Spleen (tissue), 11 donors: ENCODE results near the gene FGGY. TPM values are rescaled to one million over a fixed set of nuclear protein-coding genes. Genes with fewer than 3 reads are reported as not detected.

Experiments
- DNase-seq: peaks from one replicate; pipeline ENCODE4 v3.0.0-alpha.2; 2020
- H3K27ac ChIP-seq, 8 donors: fragments of 200-600 bp; sonication (generic) in 7 of 8; 1 replicate in 4 of 8; 2 replicates in 4 of 8; pipeline versions ENCODE4 v1.5.0 to v1.8.0; 2016 to 2021; ENCODE audit warnings: inconsistent platforms in 4 of 8, mild to moderate bottlenecking in 4 of 8, moderate library complexity in 1 of 8
- H3K27me3 ChIP-seq, 7 donors: fragments of 200-600 bp; sonication (generic) in 6 of 7; replicated peaks in 1 of 7; 1 replicate in 4 of 7; 2 replicates in 3 of 7; pipeline versions ENCODE4 v1.5.0 to v1.8.0; 2016 to 2021; ENCODE audit warnings: inconsistent platforms in 3 of 7, mild to moderate bottlenecking in 1 of 7
- H3K36me3 ChIP-seq, 6 donors: fragments of 200-600 bp; sonication (generic) in 5 of 6; 1 replicate in 4 of 6; 2 replicates in 2 of 6; pipeline versions ENCODE4 v1.5.0 to v1.8.0; 2016 to 2021; ENCODE audit warnings: inconsistent platforms in 2 of 6
- H3K4me1 ChIP-seq, 6 donors: fragments of 200-600 bp; sonication (generic) in 5 of 6; 1 replicate in 3 of 6; 2 replicates in 3 of 6; pipeline versions ENCODE4 v1.5.0 to v1.8.0; 2016 to 2021; ENCODE audit warnings: inconsistent platforms in 3 of 6
- H3K4me3 ChIP-seq, 8 donors: fragments of 200-600 bp; sonication (generic) in 7 of 8; 1 replicate in 4 of 8; 2 replicates in 4 of 8; pipeline versions ENCODE4 v1.5.0 to v1.8.0; 2016 to 2021; ENCODE audit warnings: inconsistent platforms in 4 of 8, mild to moderate bottlenecking in 4 of 8, moderate library complexity in 2 of 8
- H3K9me3 ChIP-seq, 8 donors: fragments of 200-600 bp; sonication (generic) in 7 of 8; 1 replicate in 4 of 8; 2 replicates in 4 of 8; pipeline versions ENCODE4 v1.5.0 to v1.8.0; 2016 to 2021; ENCODE audit warnings: inconsistent platforms in 4 of 8
- POLR2A ChIP-seq, 3 donors: fragments of 450-650 bp; IDR thresholded peaks; one replicate each; pipeline ENCODE4 v1.5.1; 2017; ENCODE audit warnings: antibody characterized with exemption in 3 of 3, mild to moderate bottlenecking in 1 of 3
- POLR2AphosphoS5 ChIP-seq, 3 donors: sonication (generic); formaldehyde crosslinking; IDR thresholded peaks; one replicate each; pipeline ENCODE4 v1.5.1; 2017; ENCODE audit warnings: antibody characterized with exemption in 3 of 3
- WGBS, 5 donors: extraction: QIAGEN DNeasy Blood & Tissue Kit in 3 of 5; methylation state at CpG; one replicate each; pipeline versions ENCODE4 v1.1.5 to v1.1.7; 2013 to 2018; 5-methylcytosine and 5-hydroxymethylcytosine counted together
- intact Hi-C: fragments of 100-400 bp; cut with DNase I; formaldehyde crosslinking; loops from one replicate; pipeline ENCODE4 v1.15.0; 2023; ENCODE audit warnings: low total_unique reads
- polyA plus RNA-seq, 3 donors: library from polyadenylated mRNA; stranded (reverse); fragments of 200-250 nt; gene quantifications; one replicate each; pipeline ENCODE4 v1.2.1, GENCODE V29; 2013
- total RNA-seq, 7 donors: library from RNA; depleted of rRNA in 3 of 7; stranded (reverse); fragments of >200 nt in 3 of 7; fragmentation: NEBNext Ultra II Directional in 4 of 7; extraction: Animal tissue kit (Norgen Biotek cat#: 25700) in 4 of 7; gene quantifications; one replicate each; pipeline versions ENCODE4 v1.1.0 to v1.2.1, GENCODE V29; 2016 to 2021
- TF ChIP-seq, protein P1 (sequence below), 11 experiments: fragments of 200-600 bp in 7 of 11; fragments of 450-650 bp in 4 of 11; sonication (generic) in 4 of 11; IDR thresholded peaks in 8 of 11; conservative IDR thresholded peaks in 3 of 11; 1 replicate in 7 of 11; 2 replicates in 4 of 11; pipeline versions ENCODE4 v1.4.0 to v1.8.0; 2016 to 2021; ENCODE audit warnings: antibody characterized with exemption in 11 of 11, inconsistent platforms in 4 of 11, mild to moderate bottlenecking in 1 of 11
- donor health status: healthy with polysubstance abuse.
- donor health status: DM: no; HTN: no; CAD: no; lungs with moderate emphysema.
- donor health status: DM: no; HTN: no; CAD: no.
- donor health status: Bipolar disorder and iron deficiency.
- donor health status: healthy.
- donor health status: DM: no; HTN: no; CAD: no.
- donor health status: DM: yes; HTN: yes; CAD: no.

FGGY gene
- total and polyA plus RNA-seq, 10 donors, result 1.7 to 27.8 (median 13.2) TPM

DNA sequence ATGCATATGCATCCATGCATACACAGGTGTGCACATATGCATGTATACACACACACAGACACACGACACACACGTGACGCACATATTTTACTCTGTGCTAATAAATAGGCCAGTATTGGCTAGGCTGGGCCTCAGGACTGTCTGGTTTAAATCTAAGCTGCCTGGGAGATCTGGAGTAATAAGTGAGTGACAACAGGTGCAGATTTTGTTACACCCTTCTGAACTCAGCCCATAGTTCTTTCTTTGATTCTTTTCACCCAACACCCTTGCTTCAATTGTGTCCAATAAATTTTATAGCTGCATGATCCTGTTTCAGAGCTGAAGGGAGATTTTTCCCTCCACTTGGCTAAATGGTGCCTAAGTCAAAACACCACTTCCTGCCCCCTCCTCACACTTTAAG is 132.8 kb downstream of the FGGY start:
- H3K4me3 ChIP-seq, result no peak overlapping the region
- no peaks in the 10 kb centered on the region for H3K9me3 ChIP-seq
- WGBS, 5 donors, result 93 to 100% (median 96%) methylated on average over 3 of the region's 3 CpGs
- DNase-seq, result no peak
- no peaks in the 10 kb centered on the region for H3K4me1 ChIP-seq
- intact Hi-C loops, result no loop called here
- H3K27me3 ChIP-seq, result no peaks in the 10 kb centered on the region
- TF ChIP-seq POLR2AphosphoS5 (IDR thresholded peaks at IDR 0.05), result no peak
- TF ChIP-seq, protein P1, sequence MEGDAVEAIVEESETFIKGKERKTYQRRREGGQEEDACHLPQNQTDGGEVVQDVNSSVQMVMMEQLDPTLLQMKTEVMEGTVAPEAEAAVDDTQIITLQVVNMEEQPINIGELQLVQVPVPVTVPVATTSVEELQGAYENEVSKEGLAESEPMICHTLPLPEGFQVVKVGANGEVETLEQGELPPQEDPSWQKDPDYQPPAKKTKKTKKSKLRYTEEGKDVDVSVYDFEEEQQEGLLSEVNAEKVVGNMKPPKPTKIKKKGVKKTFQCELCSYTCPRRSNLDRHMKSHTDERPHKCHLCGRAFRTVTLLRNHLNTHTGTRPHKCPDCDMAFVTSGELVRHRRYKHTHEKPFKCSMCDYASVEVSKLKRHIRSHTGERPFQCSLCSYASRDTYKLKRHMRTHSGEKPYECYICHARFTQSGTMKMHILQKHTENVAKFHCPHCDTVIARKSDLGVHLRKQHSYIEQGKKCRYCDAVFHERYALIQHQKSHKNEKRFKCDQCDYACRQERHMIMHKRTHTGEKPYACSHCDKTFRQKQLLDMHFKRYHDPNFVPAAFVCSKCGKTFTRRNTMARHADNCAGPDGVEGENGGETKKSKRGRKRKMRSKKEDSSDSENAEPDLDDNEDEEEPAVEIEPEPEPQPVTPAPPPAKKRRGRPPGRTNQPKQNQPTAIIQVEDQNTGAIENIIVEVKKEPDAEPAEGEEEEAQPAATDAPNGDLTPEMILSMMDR (IDR thresholded peaks at IDR 0.05 in 8 of 11, conservative IDR thresholded peaks at IDR 0.05 in 3 of 11), result no peak
- no peak for TF ChIP-seq POLR2A (IDR thresholded peaks at IDR 0.05)
- no peaks in the 10 kb centered on the region for H3K36me3 ChIP-seq
- no peak overlapping the region for H3K27ac ChIP-seq

- Histone ChIP-seq H3K4me1 (peaks cover 0 to 4% (median 0%) of the 10 kb centered on the region in 6 donors), H3K9me3 (no peaks in the 10 kb centered on the region), H3K27ac (no peak overlapping the region), H3K27me3 (no peaks in the 10 kb centered on the region), H3K36me3 (no peaks in the 10 kb centered on the region), H3K4me3 (no peak overlapping the region)
- 82 to 97% (median 93%) methylated on average over 3 of the region's 3 CpGs for WGBS, 5 donors
- TF ChIP-seq, protein P1 (IDR thresholded peaks at IDR 0.05 in 8 of 11, conservative IDR thresholded peaks at IDR 0.05 in 3 of 11), result no peak
- TF ChIP-seq POLR2A (IDR thresholded peaks at IDR 0.05), result no peak
- no peak for TF ChIP-seq POLR2AphosphoS5 (IDR thresholded peaks at IDR 0.05)
- intact Hi-C loops, result no loop called here
- DNase-seq, result no peak
Observed at GRCh38 chr1:59431566-59432294, 134.8 kb downstream of the FGGY start.

DNA sequence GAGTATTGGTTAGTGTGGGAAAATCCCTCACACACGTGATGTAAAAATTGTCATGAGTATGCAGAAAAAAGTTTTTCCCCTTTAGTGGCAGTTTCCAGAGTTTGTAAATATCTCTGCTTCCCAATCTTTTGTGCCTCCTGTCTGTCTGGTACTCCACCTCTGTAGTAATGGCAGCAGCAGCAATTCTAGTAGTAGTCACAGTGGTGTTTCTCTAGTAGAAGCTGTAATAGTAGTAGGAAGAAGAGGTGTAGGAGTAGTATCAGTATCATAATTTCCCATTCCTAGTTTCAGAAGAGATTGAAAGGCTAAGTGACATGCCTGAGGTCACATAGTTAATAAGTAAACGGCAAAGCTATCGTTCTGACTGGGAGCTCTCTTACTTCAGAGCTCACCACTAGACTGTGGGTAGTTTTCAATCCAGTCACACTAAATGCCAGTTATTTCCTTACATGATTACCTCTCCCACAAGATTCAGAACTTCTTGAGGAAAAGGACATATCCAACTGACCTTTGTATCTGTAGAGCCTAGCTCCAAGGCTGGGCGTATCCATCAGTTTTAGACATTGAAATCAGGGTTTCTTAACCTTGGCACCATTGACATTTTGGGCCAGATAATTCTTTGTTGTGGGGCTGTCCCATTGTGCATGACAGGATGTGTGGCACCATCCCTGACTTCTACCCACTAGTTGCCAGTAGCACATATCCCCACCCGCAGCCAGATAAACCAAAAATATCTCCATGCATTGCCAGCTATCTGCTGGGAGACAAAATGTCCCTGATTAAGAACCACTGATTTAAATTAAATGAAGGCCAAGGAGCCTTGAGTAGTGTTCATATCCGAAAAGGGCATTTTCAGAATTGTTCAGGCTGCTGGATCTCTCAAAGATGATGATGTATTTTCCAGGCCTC is 135.9 kb downstream of the FGGY start:
- H3K4me3 ChIP-seq, result no peak overlapping the region
- DNase-seq, result no peak
- H3K9me3 ChIP-seq, result no peaks in the 10 kb centered on the region
- H3K4me1 ChIP-seq, result peaks cover 0 to 4% (median 0%) of the 10 kb centered on the region in 6 donors
- intact Hi-C loops, result no loop called here
- H3K27ac ChIP-seq, result no peak overlapping the region
- no peaks in the 10 kb centered on the region for H3K27me3 ChIP-seq
- H3K36me3 ChIP-seq, result no peaks in the 10 kb centered on the region
- WGBS, 5 donors, result 67 to 79% (median 72%) methylated on average over 6 of the region's 6 CpGs
- TF ChIP-seq, protein P1 (IDR thresholded peaks at IDR 0.05 in 8 of 11, conservative IDR thresholded peaks at IDR 0.05 in 3 of 11), result no peak
- TF ChIP-seq POLR2A (IDR thresholded peaks at IDR 0.05) (no peak), POLR2AphosphoS5 (IDR thresholded peaks at IDR 0.05) (no peak)

GRCh38 chr1:59433440-59433813 is 136.5 kb downstream of the FGGY start:
- Histone ChIP-seq H3K4me1 (peaks cover 0 to 4% (median 0%) of the 10 kb centered on the region in 6 donors), H3K27ac (no peak overlapping the region), H3K36me3 (no peaks in the 10 kb centered on the region), H3K9me3 (no peaks in the 10 kb centered on the region), H3K4me3 (no peak overlapping the region), H3K27me3 (no peaks in the 10 kb centered on the region)
- no peak for DNase-seq
- TF ChIP-seq POLR2AphosphoS5 (IDR thresholded peaks at IDR 0.05) (no peak), POLR2A (IDR thresholded peaks at IDR 0.05) (no peak)
- TF ChIP-seq, protein P1 (IDR thresholded peaks at IDR 0.05 in 8 of 11, conservative IDR thresholded peaks at IDR 0.05 in 3 of 11), result no peak
- 90 to 94% (median 91%) methylated on average over 6 of the region's 6 CpGs for WGBS, 5 donors
- intact Hi-C loops, result no loop called here
